Stimulated activated CD4-positive, alpha-beta T cell treated with anti-CD3 and anti-CD28 coated beads, Interleukin-2, amount 100 ng/mL, for 24 hours (primary cell): ENCODE results near the gene PDE4B.

Experiments
- DNase-seq, 2 donors: peaks; one replicate each; pipeline ENCODE4 v3.0.0-alpha.2; 2020

Gene PDE4B

GRCh38 chr1:66246351-66247269, 453.9 kb downstream of the PDE4B start:
- no peak for DNase-seq

GRCh38 chr1:66247415-66248208, 454.9 kb downstream of the PDE4B start:
- DNase-seq, result peak; percentile 45 to 48

- DNase-seq, result no peak
Measured at GRCh38 chr1:66248257-66248656, 455.6 kb downstream of the PDE4B start.

- no peak for DNase-seq
Measured at GRCh38 chr1:66248746-66249145, 456.1 kb downstream of the PDE4B start.

GRCh38 chr1:66250075-66250474, 457.4 kb downstream of the PDE4B start:
- DNase-seq, result no peak

- no peak for DNase-seq
Measured at GRCh38 chr1:66250478-66250877, 457.8 kb downstream of the PDE4B start.

GRCh38 chr1:66251546-66251945, 458.9 kb downstream of the PDE4B start:
- DNase-seq, result no peak

- DNase-seq, result no peak
Measured at GRCh38 chr1:66253330-66253921, 460.7 kb downstream of the PDE4B start.

- DNase-seq, result no peak
Measured at GRCh38 chr1:66254785-66255184, 462.1 kb downstream of the PDE4B start.

GRCh38 chr1:66256629-66257572, 464.2 kb downstream of the PDE4B start:
- DNase-seq, result no peak

GRCh38 chr1:66258404-66259105, 465.9 kb downstream of the PDE4B start:
- DNase-seq, result no peak

- no peak for DNase-seq
Measured at GRCh38 chr1:66261364-66261763, 468.7 kb downstream of the PDE4B start.

GRCh38 chr1:66262208-66262963, 469.7 kb downstream of the PDE4B start:
- DNase-seq, result no peak

GRCh38 chr1:66265268-66265667, 472.6 kb downstream of the PDE4B start:
- no peak for DNase-seq

GRCh38 chr1:66265796-66266195, 473.1 kb downstream of the PDE4B start:
- no peak for DNase-seq

GRCh38 chr1:66266350-66266749, 473.7 kb downstream of the PDE4B start:
- no peak for DNase-seq

- DNase-seq, result no peak
Measured at GRCh38 chr1:66266756-66267155, 474.1 kb downstream of the PDE4B start.

GRCh38 chr1:66267201-66267940, 474.7 kb downstream of the PDE4B start:
- DNase-seq, result no peak

- DNase-seq, result no peak
Measured at GRCh38 chr1:66269222-66269621, 476.5 kb downstream of the PDE4B start.
